Endothelial cell of hepatic sinusoid (primary cell): ENCODE measurements around the gene AGPAT4.
"Not testable (repeated sequence)": the region's sequence is repeated elsewhere in the genome, so short reads cannot be mapped to it uniquely, and the experiment has no call there.

Experiments
- in situ Hi-C: cut with HindIII; loops from 2 replicates; pipeline ENCODE4 v1.10.0; 2017; ENCODE audit warnings: low sequenced_read_pairs

Gene AGPAT4

DNA sequence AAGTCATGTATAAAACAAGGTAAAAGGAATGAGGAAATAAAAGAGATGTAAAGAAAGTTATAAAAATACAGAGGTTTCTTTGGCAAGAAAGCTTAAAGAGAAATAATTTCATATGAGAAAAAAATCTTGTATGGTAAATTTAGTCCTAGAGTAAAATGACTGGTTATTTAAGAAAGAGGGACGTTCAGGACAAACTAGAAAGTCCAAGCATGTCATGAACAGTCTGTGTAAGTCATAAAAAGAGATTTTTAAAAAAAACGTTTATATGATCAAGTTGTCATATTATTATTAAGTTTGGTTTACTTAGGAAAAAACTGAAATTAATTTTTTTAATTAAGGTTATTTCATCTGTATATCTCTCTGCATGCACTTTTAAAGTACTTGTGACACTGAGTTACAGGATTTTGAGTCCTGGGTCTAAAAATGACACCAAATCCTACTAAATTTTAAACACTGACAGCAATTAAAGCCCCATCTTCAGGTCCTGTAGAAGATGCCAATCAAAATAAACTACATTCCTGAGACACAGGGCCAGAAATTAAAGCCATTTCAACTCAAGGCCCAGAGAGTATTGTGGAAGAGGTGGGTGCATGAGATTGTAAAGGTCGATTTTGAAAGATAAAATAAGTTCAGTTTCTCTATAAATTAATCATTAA, 62.4 kb downstream of the AGPAT4 start:
- in situ Hi-C loops: loop anchor here (5.0 to 10.0 kb wide), 2 partner anchors 61 to 167 kb away; partner anchors contain the start of gene AGPAT4

DNA sequence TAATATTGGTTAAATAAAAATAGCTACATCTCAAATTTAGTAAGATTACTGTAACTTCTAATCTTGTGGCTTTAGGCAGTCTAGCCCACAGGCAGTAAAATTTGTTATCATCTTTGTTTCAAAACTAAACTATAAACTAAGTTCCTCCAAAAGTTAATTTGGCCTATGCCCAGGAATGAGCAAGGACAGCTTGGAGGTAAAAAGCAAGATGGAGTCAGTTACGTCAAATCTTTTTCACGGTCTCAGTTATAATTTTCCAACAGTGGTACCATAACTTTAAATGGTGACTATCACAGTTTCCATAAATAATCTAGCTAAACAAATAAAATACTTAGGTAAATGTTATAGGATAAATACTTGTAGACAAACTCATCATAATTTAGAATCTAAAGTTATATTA, 63.0 kb downstream of the AGPAT4 start:
- in situ Hi-C loops: loop anchor here (5.0 to 10.0 kb wide), 2 partner anchors 61 to 166 kb away; partner anchors contain the start of gene AGPAT4

DNA sequence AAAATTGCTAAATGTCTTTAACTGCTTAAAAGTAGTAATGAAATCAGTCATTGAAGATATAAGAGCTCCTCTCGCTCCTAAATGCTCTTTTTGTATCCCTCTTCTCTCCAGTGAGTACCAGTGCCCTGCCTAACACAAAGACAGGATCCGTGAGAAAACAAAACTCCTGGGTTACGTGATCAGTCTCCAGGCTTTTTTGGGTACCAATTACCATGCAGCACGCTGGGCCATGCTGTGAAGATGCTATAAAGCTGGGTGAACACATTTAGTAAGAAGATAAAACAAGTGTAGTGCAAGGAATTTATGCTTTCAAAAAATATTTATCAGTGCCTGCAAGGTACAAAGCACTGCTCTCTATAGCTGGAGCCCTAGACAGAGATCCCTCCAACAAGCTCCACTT, 66.7 kb downstream of the AGPAT4 start:
- in situ Hi-C loops: no loop called here

DNA sequence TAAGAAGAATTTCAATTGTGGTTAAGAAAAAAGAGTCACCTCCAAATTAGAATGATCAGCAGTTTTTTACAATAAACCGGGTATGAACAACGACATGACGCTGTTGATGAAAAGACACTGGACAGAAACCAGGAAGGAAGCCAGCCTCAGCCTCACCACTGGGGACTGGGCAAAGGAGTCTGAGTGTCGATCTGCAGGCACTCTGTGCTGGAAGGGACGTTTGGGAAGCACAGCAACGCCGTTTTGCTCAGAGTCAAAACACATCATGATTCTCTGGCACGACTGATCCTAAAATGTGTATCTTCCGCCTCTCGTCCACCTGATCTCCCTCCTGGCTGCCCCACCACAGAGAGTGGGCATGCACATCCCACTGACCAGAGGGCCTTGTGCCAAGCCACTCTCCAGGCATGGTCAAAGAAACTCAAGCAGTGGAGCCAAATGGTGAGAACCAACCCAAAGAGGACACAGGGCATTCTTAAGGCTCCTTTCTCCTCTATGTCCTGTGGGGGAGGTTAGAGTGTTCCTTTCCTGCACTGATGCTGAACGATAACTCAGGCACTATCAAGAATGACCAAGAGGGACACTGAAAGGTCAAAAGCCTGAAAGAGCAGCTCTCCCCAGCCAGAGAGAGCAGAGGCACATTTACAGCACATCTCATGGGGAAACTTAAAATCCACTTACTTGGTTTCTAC, 68.8 kb downstream of the AGPAT4 start:
- in situ Hi-C loops: no loop called here

DNA sequence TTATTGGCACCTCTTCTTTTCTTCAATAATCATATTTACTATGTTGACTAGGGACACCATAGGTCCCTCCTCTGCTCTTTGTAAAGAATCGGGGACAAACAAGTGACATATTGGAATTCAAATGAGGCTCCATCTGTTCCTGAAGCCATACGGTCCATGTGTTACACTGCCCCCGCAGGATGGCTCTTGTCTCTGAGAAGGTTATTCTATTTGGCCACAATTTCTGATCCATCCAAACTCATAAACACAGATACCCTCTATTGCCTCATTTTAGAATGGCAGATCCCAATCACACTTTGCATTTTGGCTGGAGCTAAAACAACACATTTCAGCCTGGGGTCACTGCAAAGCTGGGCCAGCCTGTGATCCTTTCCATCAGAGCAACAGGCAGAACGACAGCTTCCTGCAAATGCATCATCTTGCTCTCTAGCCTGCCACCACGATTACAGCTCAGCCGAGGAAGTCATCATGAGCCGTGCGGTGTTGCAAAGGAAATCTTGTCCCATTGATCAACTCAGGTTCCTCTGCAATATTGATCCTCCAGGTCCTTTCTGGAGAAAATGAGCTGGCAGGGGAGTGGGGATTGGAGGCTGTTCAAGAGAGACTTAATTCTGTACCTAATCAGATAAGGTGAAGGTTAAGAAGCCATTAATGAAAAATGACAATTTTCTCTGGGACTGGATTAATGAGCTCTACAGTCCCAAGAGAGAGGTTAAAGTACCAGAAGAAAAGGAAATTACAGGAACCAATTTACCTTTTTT, 73.1 kb downstream of the AGPAT4 start:
- in situ Hi-C loops: no loop called here

DNA sequence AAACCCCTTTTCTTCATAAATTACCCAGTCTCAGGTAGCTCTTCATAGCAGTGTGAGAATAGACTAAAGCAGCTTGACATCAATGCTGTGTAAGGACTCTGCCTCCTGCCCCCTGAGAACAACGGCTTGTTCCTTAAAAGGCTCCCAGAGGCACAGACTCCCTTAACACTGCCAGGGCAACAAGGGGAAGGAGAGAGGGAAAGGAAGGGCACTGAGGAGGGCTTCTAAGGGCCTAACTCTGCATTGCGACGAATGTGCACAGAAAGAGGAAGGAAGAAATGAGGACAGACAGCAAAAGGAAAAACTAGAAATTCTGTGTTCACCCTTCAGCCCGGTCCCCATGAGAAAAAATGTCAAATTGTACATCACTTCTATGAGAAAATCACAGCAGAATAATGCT, 74.0 kb downstream of the AGPAT4 start:
- in situ Hi-C loops: no loop called here

DNA sequence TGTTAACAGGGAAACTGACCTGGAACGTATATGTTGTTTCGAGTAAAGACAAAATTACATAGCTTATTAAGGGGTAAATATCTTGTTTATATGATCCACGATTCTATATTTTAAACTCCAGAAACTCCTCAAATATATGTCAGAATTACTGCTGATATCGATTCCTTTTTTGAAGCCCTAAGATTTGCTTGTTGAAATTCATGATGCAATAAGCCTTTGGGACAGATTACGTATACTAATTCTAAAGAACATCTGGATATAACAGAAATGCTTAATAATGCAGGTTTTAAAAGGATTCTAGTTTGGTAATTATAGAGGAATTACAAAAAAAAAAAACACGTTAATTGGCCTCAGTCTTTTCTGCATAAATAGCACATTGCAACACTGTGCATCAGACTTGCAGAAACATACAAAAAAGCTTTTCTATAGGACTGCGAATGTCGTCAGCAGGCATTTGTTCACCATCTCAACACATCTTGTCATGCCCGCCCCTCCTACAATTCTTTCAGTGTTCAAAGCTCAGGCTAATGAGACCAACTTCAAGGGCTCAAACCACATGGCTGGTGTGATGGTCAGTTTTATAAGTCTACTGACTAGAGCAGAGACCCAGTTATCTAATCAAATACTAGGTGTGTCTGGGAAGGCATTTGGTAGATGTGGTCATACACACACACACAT, 74.9 kb downstream of the AGPAT4 start:
- in situ Hi-C loops: no loop called here

DNA sequence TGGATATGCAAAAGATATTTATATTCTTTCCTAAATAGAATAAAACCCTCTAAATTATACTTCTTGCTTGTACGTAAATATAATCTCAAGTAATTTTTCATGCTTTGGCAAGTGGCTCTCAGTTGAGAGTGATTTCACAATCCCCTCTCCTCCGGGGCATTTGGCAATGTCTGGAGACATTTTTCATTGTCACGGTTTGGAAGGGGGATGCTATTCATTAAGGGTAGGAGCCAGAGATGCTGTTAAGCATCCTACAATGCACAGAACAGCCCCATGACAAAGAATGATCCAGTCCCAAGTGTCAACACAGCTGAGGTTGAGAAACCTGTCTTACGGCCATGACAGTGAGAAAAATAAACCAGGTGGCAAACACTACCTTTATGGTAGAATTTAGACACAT, 75.7 kb downstream of the AGPAT4 start:
- in situ Hi-C loops: no loop called here

DNA sequence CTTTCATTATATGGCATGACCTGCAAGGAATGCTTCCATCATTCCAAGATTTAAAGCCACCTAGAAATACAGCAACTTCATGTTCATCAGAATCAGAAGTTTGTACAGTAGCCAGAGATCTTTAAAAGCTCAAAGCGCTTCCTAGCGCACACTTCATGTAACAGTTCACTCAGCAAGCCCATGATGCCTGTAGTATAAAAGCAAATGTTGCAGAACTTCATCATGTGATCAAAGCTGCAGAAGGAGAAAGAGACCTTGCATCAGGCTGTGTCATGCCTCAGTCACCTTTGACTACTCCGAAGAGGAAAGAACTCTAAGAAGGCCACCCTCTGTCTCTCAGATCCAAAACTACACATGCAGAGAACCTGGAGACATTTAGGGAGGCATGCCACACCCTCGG, 78.5 kb downstream of the AGPAT4 start:
- in situ Hi-C loops: no loop called here

DNA sequence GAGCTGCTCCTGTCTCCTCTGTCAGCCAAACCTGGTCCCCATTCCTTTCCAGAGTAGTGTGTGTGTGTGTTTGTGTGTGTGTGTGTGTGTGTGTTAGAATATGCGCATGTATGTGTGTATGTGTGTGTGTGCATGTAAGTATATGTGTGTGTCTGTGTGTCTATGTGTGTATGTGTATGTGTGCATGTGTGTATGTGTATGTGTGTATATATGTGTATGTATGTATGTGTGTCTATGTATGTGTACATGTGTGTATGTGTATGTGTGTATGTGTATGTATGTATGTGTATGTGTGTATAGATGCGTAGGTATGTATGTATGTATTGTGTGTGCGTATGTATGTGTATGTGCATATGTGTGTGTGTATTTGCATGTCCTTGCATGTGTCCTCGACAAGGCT, 79.5 kb downstream of the AGPAT4 start:
- in situ Hi-C loops: loop anchor here (5.0 kb wide), 1 partner anchor 58 kb away; no protein-coding TSS in a partner anchor

DNA sequence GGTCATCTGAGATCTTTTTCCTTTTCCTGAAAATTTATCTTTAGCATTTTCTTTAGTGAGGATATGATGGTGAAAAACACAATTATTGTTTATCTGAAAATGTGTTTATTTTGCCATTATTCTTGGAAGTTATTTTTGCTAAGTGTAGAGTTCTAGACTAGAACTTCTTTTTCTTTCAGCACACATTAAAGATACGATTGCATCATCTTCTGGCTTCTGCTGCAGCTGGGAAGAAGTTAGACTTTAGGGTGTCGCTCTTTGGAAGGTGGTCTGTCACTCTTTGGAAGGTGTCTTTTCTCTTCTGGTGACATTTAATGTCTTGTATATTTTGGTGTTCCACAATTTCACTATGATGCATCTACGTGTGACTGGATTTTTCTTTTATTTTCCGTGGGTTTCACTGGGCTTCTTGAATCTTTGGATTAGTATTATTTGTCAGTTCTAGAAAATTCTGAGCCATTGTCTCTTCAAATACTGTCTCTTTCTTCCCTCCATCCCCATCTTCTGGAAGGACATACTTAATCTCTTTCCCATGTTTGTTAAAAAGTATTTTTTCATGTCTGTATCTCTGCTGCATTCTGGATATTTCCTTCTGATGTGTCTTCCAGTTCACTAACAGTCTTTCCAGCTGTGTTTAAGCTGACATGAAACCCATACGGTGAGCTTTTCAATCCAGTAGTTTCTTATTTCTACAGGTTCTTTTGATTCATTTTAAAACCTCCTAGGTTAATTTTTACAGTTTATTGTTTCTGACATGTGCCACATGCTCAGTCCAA, 81.0 kb downstream of the AGPAT4 start:
- in situ Hi-C loops: loop anchor here (5.0 kb wide), 1 partner anchor 59 kb away; no protein-coding TSS in a partner anchor

DNA sequence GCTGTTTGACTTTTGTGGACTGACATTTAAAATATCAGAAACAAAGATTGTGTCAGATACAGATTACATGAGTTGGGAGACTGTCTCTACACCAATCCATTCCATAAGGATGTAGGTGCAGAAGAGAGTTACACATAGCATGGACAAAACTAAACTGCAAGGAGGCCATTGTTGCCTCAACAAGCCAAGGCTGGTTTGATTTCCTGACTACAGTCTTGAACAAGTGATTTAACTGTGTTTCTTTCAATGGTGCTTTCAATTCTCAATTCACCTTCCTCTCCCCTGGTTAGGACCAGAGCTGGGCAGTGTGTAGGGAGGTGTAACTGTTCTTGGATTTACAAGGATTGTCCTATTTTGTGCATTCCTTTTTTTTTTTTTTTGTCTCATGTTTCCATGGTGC, 82.2 kb downstream of the AGPAT4 start:
- in situ Hi-C loops: loop anchor here (5.0 kb wide), 1 partner anchor 61 kb away; no protein-coding TSS in a partner anchor

DNA sequence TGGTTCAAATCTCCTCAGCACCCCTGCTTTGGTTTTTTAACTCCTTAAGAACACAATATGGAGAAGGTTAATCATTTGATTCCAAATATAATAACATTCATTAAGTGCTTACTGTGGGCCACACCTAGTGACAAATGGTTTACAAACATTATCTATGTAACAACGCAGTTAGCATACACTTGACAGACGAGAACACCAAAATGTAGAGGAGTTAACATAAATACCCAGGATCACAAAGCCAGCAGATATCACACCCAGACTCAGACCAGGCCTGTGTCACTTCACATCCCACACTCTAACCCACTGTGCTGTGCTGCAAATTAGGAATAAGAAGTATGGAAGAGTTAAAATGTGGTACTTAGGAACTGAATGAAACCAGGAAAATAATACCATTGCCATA, 82.9 kb downstream of the AGPAT4 start:
- in situ Hi-C loops: loop anchor here (5.0 kb wide), 1 partner anchor 61 kb away; no protein-coding TSS in a partner anchor

DNA sequence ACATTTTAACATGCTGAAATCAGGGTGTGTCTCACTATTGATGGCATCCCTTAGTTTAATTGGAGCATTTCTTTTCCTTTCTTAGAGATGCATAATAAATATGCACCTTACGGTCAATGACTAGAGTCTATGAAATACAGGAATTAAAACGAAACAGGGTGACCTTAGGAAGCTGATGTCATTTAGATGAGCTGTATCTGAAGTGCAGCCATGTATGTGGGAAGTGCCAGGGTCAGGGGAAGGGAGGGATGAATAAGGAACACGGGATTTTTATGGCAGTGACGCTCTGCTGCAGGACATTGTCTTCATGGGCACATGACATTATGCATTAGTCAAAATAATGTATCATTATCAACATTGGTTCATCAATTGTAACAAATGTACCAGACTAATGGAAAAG, 84.0 kb downstream of the AGPAT4 start:
- in situ Hi-C loops: loop anchor here (5.0 kb wide), 1 partner anchor 62 kb away; no protein-coding TSS in a partner anchor

DNA sequence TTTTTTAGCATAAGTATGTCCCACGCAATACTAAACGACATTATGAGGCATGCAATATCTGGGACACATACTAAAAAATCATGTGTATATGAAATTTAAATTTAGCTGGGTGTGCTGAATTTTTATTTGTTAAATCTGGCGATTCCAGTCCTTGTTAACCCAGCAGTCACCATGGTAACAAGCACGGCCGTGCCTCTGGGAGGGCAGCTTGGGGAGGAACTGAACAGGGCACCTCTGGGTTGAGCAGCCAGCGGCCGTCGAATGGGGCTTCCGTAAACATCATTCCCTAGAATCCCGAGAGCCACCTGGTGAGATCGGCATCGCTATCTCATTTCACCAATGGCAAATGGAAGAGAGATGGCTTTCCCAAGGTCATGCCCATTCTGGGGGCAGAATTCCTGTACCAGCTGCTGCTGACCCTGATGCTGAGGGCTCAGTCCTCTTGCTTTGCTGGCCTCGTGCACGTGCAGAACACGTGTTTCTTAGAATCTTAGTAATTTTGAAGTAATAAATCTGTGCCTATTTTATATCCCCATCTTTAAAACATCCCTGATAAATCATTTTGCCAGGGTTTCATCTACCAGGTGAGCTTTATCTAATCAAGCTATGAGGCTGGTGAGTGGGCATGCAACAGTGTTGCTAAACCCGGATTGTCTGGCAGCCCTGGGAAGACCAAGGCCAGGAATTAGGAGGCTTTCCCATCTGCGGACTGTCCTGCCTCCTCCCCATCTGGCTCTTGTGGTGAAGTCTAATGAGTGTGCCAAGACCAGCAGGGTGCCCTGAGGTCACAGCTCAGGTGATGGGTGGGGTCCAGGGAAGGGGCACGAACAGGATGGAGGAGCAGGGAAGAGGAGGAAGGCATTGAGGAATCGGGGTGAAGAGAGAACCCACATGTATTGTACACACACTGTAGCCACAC, 85.1 kb downstream of the AGPAT4 start:
- in situ Hi-C loops: no loop called here

DNA sequence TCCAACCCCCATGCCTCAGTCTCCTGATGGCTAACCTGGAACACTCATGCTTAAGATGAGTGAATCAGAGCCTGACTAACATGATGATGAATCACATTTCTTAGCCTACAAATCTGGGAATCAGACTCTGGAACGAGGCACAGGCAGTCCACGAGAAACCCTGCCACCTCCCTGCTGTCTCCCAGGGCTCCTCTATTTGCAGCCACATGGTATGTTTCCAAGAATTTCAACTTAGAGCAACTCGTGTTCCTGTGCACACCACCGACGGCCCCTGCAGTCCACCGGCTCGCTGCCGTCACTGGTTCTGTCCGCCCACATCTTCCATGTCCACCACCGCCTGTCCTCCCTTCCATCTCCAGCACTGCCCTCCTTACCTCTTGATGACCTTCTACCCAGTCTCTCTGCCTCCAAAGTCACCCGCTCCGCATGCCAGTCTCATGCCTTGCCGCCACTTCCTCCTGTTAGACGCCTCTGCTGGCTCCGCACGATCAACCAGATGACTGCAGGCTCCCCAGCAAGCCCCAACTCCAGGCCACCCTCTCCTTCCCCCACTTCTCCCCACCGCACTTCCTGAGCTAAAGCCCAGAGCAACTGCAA, 87.6 kb downstream of the AGPAT4 start:
- in situ Hi-C loops: no loop called here

DNA sequence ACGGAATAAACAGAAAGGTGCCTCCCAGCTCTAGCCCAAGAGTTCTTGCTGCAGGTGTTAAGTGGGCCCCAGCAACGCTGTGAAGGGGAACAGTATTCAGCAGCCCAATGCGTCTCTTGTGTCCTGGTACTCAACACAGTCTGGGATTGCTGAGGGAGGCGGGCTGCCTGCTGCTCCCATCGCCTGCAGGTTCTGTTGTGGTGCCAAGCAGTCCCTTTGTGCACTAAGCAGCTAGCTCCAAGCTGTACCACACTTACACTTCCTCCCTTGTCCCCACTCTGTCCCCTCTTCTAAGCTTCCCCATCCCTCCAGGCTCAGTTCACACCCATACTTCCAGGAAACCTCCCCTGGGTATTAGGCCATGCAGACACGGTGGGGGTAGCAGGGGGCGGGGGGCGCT, 92.7 kb downstream of the AGPAT4 start:
- in situ Hi-C loops: no loop called here

DNA sequence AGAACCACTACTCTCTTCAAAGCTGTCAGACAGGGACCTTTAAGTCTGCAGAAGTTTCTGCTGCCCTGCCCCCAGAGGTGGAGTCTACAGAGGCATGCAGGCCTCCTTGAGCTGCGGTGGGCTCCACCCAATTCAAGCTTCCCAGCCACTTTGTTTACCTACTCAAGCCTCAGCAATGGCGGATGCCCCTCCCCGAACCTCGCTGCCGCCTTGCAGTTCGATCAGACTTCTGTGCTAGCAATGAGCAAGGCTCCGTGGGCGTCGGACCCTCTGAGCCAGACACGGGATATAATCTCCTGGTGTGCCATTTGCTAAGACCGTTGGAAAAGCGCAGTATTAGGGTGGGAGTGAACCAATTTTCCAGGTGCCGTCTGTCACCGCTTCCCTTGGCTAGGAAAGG, 95.7 kb downstream of the AGPAT4 start:
- in situ Hi-C loops: not testable (repeated sequence)

DNA sequence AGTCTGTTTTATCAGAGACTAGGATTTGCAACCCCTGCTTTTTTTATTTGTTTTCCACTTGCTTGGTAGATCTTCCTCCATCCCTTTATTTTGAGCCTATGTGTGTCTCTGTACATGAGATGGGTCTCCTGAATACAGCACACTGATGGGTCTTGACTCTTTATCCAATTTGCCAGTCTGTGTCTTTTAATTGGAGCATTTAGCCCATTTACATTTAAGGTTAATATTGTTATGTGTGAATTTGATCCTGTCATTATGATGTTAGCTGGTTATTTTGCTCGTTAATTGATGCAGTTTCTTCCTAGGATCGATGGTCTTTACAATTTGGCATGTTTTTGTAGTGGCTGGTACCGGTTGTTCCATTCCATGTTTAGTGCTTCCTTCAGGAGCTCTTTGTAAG, 97.4 kb downstream of the AGPAT4 start:
- in situ Hi-C loops: not testable (repeated sequence)
